ENCODE results near the gene PCA3. TPM values are rescaled to one million over a fixed set of nuclear protein-coding genes. Genes with fewer than 3 reads are reported as not detected.

The PCA3 gene
- total RNA-seq, result under 1 TPM in 1 of 4 donors, not detected in 3; 0.43 TPM

GRCh38 chr9:76764138-76764537 is at the start of gene PCA3:
PCA3 (plus strand) TSS chr9:76764438.
- intact Hi-C loops (cut with DNase I; ENCODE audit: low total_unique reads), result no loop called here
- TF ChIP-seq CTCF (IDR thresholded peaks at IDR 0.05) (no peak), POLR2A (IDR thresholded peaks at IDR 0.05) (no peak)
- H3K27me3 ChIP-seq, result no peaks in the 10 kb centered on the region

GRCh38 chr9:76716085-76716672 is 48.1 kb upstream of the PCA3 start:
- Histone ChIP-seq H3K27me3 (no peaks in the 10 kb centered on the region), H3K9me3 (no peaks in the 10 kb centered on the region), H3K36me3 (no peaks in the 10 kb centered on the region), H3K4me3 (no peak overlapping the region), H3K27ac (peak overlapping the region in 1 of 2 donors; percentile 5), H3K4me1 (peaks cover 0 to 7% of the 10 kb centered on the region in 2 donors)
- no peak for TF ChIP-seq CTCF (IDR thresholded peaks at IDR 0.05)
- no peak for TF ChIP-seq POLR2A (IDR thresholded peaks at IDR 0.05)
- DNase-seq, result no peak
- intact Hi-C loops (cut with DNase I; ENCODE audit: low total_unique reads), result no loop called here

More at GRCh38 chr9:76764138-76764537, at the start of gene PCA3:
- Histone ChIP-seq H3K27ac (no peak within 1 kb of the TSS), H3K4me1 (no peaks in the 10 kb centered on the region), H3K36me3 (no peaks in the 10 kb centered on the region), H3K9me3 (no peaks in the 10 kb centered on the region), H3K4me3 (no peak within 1 kb of the TSS)
- no peak for DNase-seq

GRCh38 chr9:76717176-76717575 is 47.1 kb upstream of the PCA3 start:
- intact Hi-C loops (cut with DNase I; ENCODE audit: low total_unique reads), result no loop called here
- no peaks in the 10 kb centered on the region for H3K27me3 ChIP-seq
- no peaks in the 10 kb centered on the region for H3K36me3 ChIP-seq
- H3K4me3 ChIP-seq, result no peak overlapping the region
- H3K4me1 ChIP-seq, result peaks cover 0 to 7% of the 10 kb centered on the region in 2 donors
- DNase-seq, result no peak
- no peaks in the 10 kb centered on the region for H3K9me3 ChIP-seq
- no peak for TF ChIP-seq POLR2A (IDR thresholded peaks at IDR 0.05)
- TF ChIP-seq CTCF (IDR thresholded peaks at IDR 0.05), result no peak
- peak overlapping the region in 1 of 2 donors; percentile 51 for H3K27ac ChIP-seq

GRCh38 chr9:76717613-76718012 is 46.6 kb upstream of the PCA3 start:
- no peaks in the 10 kb centered on the region for H3K9me3 ChIP-seq
- intact Hi-C loops (cut with DNase I; ENCODE audit: low total_unique reads), result no loop called here
- no peak for DNase-seq
- no peaks in the 10 kb centered on the region for H3K36me3 ChIP-seq
- no peak for TF ChIP-seq CTCF (IDR thresholded peaks at IDR 0.05)
- TF ChIP-seq POLR2A (IDR thresholded peaks at IDR 0.05), result no peak
- H3K4me1 ChIP-seq, result peaks cover 0 to 7% of the 10 kb centered on the region in 2 donors
- no peak overlapping the region for H3K4me3 ChIP-seq
- no peaks in the 10 kb centered on the region for H3K27me3 ChIP-seq
- peak overlapping the region in 1 of 2 donors; percentile 51 for H3K27ac ChIP-seq

GRCh38 chr9:76718166-76718565 is 46.1 kb upstream of the PCA3 start:
- Histone ChIP-seq H3K27me3 (no peaks in the 10 kb centered on the region), H3K36me3 (no peaks in the 10 kb centered on the region), H3K4me3 (no peak overlapping the region), H3K4me1 (peaks cover 0 to 7% of the 10 kb centered on the region in 2 donors), H3K9me3 (no peaks in the 10 kb centered on the region), H3K27ac (no peak overlapping the region)
- TF ChIP-seq POLR2A (IDR thresholded peaks at IDR 0.05) (no peak), CTCF (IDR thresholded peaks at IDR 0.05) (no peak)
- intact Hi-C loops (cut with DNase I; ENCODE audit: low total_unique reads), result no loop called here
- no peak for DNase-seq
